NB4 (cell line): ENCODE measurements around the gene TERT.
"Not testable (repeated sequence)": the region's sequence is repeated elsewhere in the genome, so short reads cannot be mapped to it uniquely, and the experiment has no call there.

ENCODE experiments used
- DNase-seq: peaks from one replicate; pipeline ENCODE4 v3.0.0; 2010; ENCODE audit warnings: low read depth
- H3K4me3 ChIP-seq: one replicate; pipeline ENCODE4 v1.5.1; 2011; ENCODE audit warnings: mild to moderate bottlenecking, low read depth, low read length, moderate library complexity
- CTCF ChIP-seq: IDR thresholded peaks from one replicate; pipeline ENCODE4 v1.5.1; 2012; ENCODE audit warnings: low read depth, low read length
- MYC ChIP-seq: IDR thresholded peaks from 2 replicates; pipeline ENCODE4 v1.6.1; 2011; ENCODE audit warnings: low read depth, low read length
- POLR2A ChIP-seq: IDR thresholded peaks from 2 replicates; pipeline ENCODE4 v1.6.1; 2011; ENCODE audit warnings: mild to moderate bottlenecking; ENCODE audit not compliant: insufficient read length; ENCODE audit errors: extremely low read depth
- TF ChIP-seq, protein P1 (sequence below): IDR thresholded peaks from 2 replicates; pipeline ENCODE4 v1.6.1; 2011; ENCODE audit warnings: low read depth, low read length

Gene TERT

DNA sequence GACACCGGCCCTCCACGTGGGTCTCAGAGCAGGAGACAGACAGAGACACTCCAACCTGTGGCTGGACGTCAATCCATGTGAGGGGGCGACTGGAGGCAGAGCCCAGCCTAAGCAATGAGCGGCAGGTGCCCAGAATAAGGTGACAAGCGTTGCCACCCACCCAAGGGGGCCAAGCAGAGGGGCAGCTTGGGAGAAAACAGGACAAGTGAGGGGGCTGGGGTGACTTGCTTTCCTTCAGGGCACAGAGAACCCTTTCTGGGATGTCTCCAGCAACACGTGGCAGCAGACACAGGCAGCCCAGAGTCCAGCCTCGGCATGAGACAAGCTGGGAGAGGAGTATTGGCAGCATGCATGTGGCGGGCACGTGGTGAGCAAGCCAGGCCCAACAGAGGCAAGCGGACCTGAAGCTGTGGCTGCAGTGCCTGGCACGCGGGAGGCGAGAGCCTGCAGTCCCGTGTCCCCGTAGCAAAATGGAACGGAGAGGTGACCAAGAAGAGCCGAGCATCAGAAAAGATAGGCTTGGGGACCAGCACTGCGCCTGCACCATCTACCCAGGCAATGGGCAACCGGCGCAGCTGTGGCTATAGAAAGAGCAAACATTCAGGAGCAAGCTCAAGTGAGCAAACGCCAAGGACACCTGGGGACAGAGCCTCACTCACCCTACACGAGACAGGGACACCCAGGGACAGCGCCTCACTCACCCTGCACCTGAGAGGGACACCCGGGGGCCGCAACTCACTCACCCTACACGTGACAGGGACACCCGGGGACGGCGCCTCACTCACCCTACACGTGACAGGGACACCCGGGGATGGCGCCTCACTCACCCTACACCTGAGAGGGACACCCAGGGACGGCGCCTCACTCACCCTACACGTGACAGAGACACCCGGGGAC, 6.2 kb downstream of the TERT start:
- no peak for TF ChIP-seq CTCF
- TF ChIP-seq POLR2A, result no peak
- TF ChIP-seq MYC, result no peak
- TF ChIP-seq, protein P1, sequence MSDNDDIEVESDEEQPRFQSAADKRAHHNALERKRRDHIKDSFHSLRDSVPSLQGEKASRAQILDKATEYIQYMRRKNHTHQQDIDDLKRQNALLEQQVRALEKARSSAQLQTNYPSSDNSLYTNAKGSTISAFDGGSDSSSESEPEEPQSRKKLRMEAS, result no peak
- DNase-seq, result no peak
- no peak overlapping the region for H3K4me3 ChIP-seq

DNA sequence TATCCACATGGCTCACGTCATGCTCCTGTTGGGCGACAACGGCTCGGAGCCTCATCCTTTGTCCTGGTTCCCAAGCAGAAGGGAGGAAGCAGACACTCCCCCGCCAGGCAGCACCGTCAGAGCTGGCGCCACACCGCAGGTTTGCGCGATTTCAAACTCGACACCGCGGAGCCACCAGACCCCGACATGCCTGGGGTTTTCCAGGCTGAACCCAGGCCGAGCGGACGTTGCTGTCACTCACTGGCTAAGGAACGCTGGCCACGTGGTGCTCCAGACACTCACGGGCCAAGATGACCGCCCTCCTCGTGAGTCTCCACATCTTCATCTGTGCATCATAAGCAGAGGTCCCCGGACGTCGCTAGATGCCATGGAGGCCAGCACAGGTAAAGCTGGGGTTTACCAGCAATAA, 9.0 kb downstream of the TERT start:
- TF ChIP-seq POLR2A, result no peak
- TF ChIP-seq MYC, result no peak
- TF ChIP-seq CTCF, result no peak
- TF ChIP-seq, protein P1, result no peak
- no peak for DNase-seq
- no peak overlapping the region for H3K4me3 ChIP-seq

GRCh38 chr5:1285141-1285540, 9.7 kb downstream of the TERT start:
- no peak overlapping the region for H3K4me3 ChIP-seq
- no peak for DNase-seq
- TF ChIP-seq, protein P1, result no peak
- TF ChIP-seq MYC (no peak), CTCF (no peak)

DNA sequence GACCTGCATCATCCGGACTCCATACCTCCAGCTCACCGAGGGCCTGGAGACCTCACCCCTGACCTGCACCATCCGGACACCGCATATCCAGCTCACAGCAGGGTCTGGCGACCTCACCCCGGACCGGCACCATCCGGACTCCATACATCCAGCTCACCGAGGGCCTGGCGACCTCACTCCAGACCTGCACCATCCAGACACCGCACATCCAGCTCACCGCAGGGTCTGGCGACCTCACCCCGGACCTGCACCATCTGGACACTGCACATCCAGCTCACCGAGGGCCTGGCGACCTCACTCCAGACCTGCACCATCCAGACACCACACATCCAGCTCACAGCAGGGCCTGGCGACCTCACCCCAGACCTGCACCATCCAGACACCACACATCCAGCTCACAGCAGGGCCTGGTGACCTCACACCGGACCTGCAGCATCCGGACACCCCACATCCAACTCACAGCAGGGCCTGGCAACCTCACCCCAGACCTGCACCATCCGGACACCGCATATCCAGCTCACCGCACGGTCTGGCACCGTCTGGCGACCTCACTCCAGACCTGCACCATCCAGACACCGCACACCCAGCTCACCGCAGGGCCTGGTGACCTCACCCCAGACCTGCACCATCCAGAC, 10.4 kb downstream of the TERT start:
- H3K4me3 ChIP-seq, DNase-seq: not testable (repeated sequence)

GRCh38 chr5:1283729-1284041, 11.2 kb downstream of the TERT start:
- H3K4me3 ChIP-seq, DNase-seq: not testable (repeated sequence)

DNA sequence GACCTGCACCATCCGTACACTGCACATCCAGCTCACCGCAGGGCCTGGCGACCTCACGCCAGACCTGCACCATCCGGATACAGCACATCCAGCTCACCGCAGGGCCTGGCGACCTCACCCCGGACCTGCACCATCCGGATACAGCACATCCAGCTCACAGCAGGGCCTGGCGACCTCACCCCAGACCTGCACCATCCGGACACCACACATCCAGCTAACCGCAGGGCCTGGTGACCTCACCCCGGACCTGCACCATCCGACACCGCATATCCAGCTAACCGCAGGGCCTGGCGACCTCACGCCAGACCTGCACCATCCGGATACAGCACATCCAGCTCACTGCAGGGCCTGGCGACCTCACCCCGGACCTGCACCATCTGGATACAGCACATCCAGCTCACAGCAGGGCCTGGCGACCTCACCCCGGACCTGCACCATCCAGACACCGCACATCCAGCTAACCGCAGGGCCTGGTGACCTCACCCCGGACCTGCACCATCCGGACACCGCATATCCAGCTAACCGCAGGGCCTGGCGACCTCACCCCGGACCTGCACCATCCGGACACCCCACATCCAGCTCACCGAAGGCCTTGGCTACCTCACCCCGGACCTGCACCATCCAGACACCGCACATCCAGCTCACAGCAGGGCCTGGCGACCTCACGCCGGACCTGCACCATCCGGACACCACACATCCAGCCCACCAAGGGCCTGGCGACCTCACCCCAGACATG, 11.7 kb downstream of the TERT start:
- not testable (repeated sequence) for H3K4me3 ChIP-seq, DNase-seq

DNA sequence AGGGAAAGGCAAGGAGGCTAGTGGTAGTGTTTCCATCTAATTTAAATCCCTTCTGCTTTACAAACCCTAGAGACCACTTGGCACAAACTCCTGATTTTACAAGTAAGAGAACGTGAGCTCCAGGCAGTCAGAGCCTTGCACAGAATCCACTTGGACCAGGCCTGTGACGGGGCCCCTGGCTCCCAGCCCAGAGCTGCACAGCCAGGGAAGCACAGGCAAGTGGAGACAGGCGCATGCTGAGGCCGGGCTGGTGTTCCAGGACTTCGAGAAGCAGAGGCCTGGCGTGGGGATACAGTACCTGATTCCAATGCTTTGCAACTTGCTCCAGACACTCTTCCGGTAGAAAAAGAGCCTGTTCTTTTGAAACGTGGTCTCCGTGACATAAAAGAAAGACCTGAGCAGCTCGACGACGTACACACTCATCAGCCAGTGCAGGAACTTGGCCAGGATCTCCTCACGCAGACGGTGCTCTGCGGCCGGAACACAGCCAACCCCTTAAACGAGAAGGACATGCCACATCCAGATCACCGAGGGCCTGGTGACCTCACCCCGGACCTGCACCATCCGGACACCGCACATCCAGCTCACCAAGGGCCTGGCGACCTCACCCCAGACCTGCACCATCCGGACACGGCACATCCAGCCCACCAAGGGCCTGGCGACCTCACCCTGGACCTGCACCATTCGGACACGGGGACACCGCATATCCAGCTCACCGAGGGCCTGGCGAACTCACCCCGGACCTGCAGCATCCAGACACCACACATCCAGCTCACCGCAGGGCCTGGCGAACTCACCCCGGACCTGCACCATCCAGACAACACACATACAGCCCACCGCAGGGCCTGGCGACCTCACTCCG, 12.5 kb downstream of the TERT start:
- no peak for DNase-seq
- TF ChIP-seq MYC, result no peak
- TF ChIP-seq, protein P1, result no peak
- no peak for TF ChIP-seq POLR2A
- TF ChIP-seq CTCF, result no peak
- H3K4me3 ChIP-seq, result no peak overlapping the region
